K562 (cell line): Measurements from ENCODE around the gene SMAGP. TPM values are rescaled to one million over a fixed set of nuclear protein-coding genes. Genes with fewer than 3 reads are reported as not detected.

Experiments
- CBFA2T2 ChIP-seq: fragments of 450-650 bp; conservative IDR thresholded peaks from 2 replicates; pipeline ENCODE4 v1.6.1; 2017; ENCODE audit warnings: mild to moderate bottlenecking
- ESRRB ChIP-seq: fragments of 250-450 bp; sonication (Bioruptor Pico); IDR thresholded peaks from 2 replicates; pipeline ENCODE4 v1.5.0; 2020; ENCODE audit warnings: mild to moderate bottlenecking, moderate library complexity, borderline replicate concordance
- ETV1 ChIP-seq: fragments of 450-650 bp; conservative IDR thresholded peaks from 2 replicates; pipeline ENCODE4 v1.6.1; 2016; ENCODE audit warnings: missing genetic modification characterization, control low read depth, low read depth, missing compliant biosample characterization
- GABPA ChIP-seq: fragments of 200-800 bp; sonication (Bioruptor generic); conservative IDR thresholded peaks from 2 replicates; pipeline ENCODE4 v1.6.1; 2016; ENCODE audit warnings: low read depth, missing genetic modification characterization, missing compliant biosample characterization
- GTF2E2 ChIP-seq: fragments of 200-800 bp; sonication (Bioruptor generic); IDR thresholded peaks from 2 replicates; pipeline ENCODE4 v1.6.1; 2016; ENCODE audit warnings: missing genetic modification characterization, missing compliant biosample characterization
- JUN ChIP-seq, 2 experiments: sonication (generic) in 1 of 2; formaldehyde crosslinking in 1 of 2; IDR thresholded peaks; 2 replicates each; pipeline versions ENCODE4 v1.6.1 to v1.8.0; 2012 to 2022; ENCODE audit warnings: borderline replicate concordance in 2 of 2, mild to moderate bottlenecking in 2 of 2, improper control_type of control experiment in 1 of 2, low read depth in 1 of 2, low read length in 1 of 2, missing genetic modification reagents in 1 of 2
- MCM2 ChIP-seq: fragments of 450-650 bp; IDR thresholded peaks from 2 replicates; pipeline ENCODE4 v1.6.1; 2017; ENCODE audit warnings: low read depth, mild to moderate bottlenecking
- MCM5 ChIP-seq: fragments of 450-650 bp; IDR thresholded peaks from 2 replicates; pipeline ENCODE4 v1.6.1; 2016; ENCODE audit warnings: low read depth
- MYC ChIP-seq, 2 experiments: fragments of 250-450 bp in 1 of 2; sonication (Bioruptor Pico) in 1 of 2; IDR thresholded peaks; 2 replicates each; pipeline versions ENCODE4 v1.5.1 to v1.6.1; 2012 to 2021; ENCODE audit warnings: low read depth in 2 of 2, borderline replicate concordance in 1 of 2, improper control_type of control experiment in 1 of 2, low read length in 1 of 2, mild to moderate bottlenecking in 1 of 2, moderate library complexity in 1 of 2
- NBN ChIP-seq: fragments of 450-650 bp; IDR thresholded peaks from 2 replicates; pipeline ENCODE4 v1.6.1; 2016; ENCODE audit warnings: low read depth, mild to moderate bottlenecking
- PTTG1 ChIP-seq: fragments of 450-650 bp; IDR thresholded peaks from 2 replicates; pipeline ENCODE4 v1.6.1; 2016; ENCODE audit warnings: low read depth, mild to moderate bottlenecking, missing genetic modification characterization, missing compliant biosample characterization
- RNF2 ChIP-seq: sonication (generic); IDR thresholded peaks from 2 replicates; pipeline ENCODE4 v1.6.1; 2016
- TRIM24 ChIP-seq, 2 experiments: fragments of 450-650 bp; IDR thresholded peaks; 2 replicates each; pipeline ENCODE4 v1.6.1; 2016
- XRCC3 ChIP-seq: fragments of 450-650 bp; IDR thresholded peaks from 2 replicates; pipeline ENCODE4 v1.6.1; 2017; ENCODE audit warnings: mild to moderate bottlenecking, moderate library complexity
- ZBED1 ChIP-seq: IDR thresholded peaks from 2 replicates; pipeline ENCODE4 v1.6.1; 2014
- ZNF785 ChIP-seq: fragments of 250-450 bp; sonication (Bioruptor Pico); IDR thresholded peaks from 2 replicates; pipeline ENCODE4 v1.4.0; 2020; ENCODE audit warnings: mild to moderate bottlenecking
- polyA plus RNA-seq, 8 experiments: library from polyadenylated mRNA; depleted of rRNA in 4 of 8; stranded (reverse) in 5 of 8; unstranded in 3 of 8; fragments of >200 nt; fragmentation: Nextera tagmentation in 2 of 8; fragmentation: Illumina TruSeq in 1 of 8; extraction: Ambion mirVana in 2 of 8; extraction: Trizol in 1 of 8; gene quantifications; 2 replicates each; pipeline versions ENCODE4 v1.2.1 to v1.2.3, GENCODE V29; 2011 to 2014; ENCODE audit warnings: inconsistent platforms in 1 of 8, missing spikeins in 1 of 8
- total RNA-seq, 7 experiments: library from RNA; depleted of rRNA in 6 of 7; stranded (reverse); fragments of >200 nt in 6 of 7; fragmentation: Illumina TruSeq in 2 of 7; extraction: Trizol in 2 of 7; gene quantifications; 2 replicates each; pipeline versions ENCODE4 v1.2.1 to v1.2.3, GENCODE V29; 2011 to 2021; ENCODE audit warnings: low replicate concordance in 1 of 7
- TF ChIP-seq, protein P1 (sequence below), 3 experiments: fragments of 200-800 bp in 1 of 3; fragments of 250-450 bp in 1 of 3; fragments of 450-650 bp in 1 of 3; sonication (Bioruptor Pico) in 1 of 3; sonication (Bioruptor generic) in 1 of 3; formaldehyde crosslinking in 1 of 3; IDR thresholded peaks; 2 replicates each; pipeline versions ENCODE4 v1.6.1 to v1.8.0; 2016 to 2022; ENCODE audit warnings: mild to moderate bottlenecking in 2 of 3, missing genetic modification characterization in 2 of 3, missing compliant biosample characterization in 1 of 3, moderate library complexity in 1 of 3
- TF ChIP-seq, protein P2 (sequence below): IDR thresholded peaks from 3 replicates; pipeline ENCODE4 v1.6.1; 2011; ENCODE audit warnings: borderline replicate concordance, mild to moderate bottlenecking; ENCODE audit not compliant: insufficient read length, insufficient read depth
- TF ChIP-seq, protein P3 (sequence below), 2 experiments: fragments of 450-650 bp in 1 of 2; IDR thresholded peaks; 2 replicates each; pipeline ENCODE4 v1.6.1; 2011 to 2017; ENCODE audit warnings: low read depth in 2 of 2, antibody characterized with exemption in 1 of 2, borderline replicate concordance in 1 of 2, low read length in 1 of 2, mild to moderate bottlenecking in 1 of 2, mixed read lengths in 1 of 2; ENCODE audit not compliant: control insufficient read depth in 1 of 2

SMAGP gene
- total and polyA plus RNA-seq, 9 of the 15 experiments (the other 6 are each of a cell fraction or from before 2014, with no cell fraction given), result 23.1 to 62.3 (median 29.9) TPM

DNA sequence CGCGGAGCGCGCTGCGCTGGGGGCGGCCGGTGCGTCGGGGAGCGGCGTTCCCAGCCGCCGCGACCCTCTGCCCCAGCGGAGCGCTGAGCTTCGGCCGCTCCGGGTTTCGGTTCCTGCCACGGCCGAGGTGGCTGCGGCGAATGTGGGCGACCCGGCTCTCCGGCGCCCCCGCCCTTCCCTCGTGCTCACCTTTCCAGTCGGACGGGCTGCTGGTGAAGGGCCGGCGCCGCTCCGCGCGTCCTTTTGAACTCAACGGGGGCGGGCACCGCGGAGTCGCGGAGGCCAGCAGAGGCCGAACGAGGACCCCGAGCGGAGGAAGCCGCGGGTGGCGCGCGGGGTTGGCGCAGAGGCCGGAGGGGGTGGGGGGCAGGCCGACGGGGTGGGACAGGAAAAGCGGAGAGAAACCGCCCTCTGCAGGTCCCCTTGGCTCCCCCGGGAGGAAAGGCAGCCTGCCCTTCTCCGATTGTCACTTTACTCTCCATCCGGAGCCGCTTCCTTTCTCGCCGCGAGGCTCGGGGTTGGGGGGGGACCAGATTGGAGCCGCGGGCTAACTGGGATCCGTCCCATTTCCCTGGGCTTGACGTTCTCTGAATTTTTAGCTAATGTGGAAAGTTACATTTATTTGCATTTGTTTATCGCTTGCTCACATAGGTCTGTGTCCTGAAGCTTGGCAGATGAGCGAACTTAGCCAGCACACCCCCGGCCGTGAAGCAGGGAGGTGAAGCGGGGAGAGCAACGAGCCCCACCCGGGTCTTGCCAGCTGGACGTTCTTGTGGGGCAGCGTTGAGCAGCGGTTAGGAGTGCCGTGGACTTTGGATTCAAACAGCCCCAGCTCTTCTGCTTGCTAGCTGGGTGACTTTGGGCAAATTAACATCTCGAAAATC lies at the start of gene SMAGP (continued):
- TF ChIP-seq, protein P1, sequence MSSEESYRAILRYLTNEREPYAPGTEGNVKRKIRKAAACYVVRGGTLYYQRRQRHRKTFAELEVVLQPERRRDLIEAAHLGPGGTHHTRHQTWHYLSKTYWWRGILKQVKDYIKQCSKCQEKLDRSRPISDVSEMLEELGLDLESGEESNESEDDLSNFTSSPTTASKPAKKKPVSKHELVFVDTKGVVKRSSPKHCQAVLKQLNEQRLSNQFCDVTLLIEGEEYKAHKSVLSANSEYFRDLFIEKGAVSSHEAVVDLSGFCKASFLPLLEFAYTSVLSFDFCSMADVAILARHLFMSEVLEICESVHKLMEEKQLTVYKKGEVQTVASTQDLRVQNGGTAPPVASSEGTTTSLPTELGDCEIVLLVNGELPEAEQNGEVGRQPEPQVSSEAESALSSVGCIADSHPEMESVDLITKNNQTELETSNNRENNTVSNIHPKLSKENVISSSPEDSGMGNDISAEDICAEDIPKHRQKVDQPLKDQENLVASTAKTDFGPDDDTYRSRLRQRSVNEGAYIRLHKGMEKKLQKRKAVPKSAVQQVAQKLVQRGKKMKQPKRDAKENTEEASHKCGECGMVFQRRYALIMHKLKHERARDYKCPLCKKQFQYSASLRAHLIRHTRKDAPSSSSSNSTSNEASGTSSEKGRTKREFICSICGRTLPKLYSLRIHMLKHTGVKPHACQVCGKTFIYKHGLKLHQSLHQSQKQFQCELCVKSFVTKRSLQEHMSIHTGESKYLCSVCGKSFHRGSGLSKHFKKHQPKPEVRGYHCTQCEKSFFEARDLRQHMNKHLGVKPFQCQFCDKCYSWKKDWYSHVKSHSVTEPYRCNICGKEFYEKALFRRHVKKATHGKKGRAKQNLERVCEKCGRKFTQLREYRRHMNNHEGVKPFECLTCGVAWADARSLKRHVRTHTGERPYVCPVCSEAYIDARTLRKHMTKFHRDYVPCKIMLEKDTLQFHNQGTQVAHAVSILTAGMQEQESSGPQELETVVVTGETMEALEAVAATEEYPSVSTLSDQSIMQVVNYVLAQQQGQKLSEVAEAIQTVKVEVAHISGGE (CRISPR knock-in tag; IDR thresholded peaks at IDR 0.05), result 0 out of 6 replicates have a peak, but pooled peaks of 1 of the 3 experiments have one; percentile 22
- TF ChIP-seq ESRRB (CRISPR knock-in tag), result no peak
- TF ChIP-seq ZBED1, result no peak
- TF ChIP-seq RNF2, result no peak
- no peak for TF ChIP-seq MCM2
- no peak for TF ChIP-seq CBFA2T2
- TF ChIP-seq GABPA (tag), result 0 out of 2 replicates have a peak, but pooled peaks have one; percentile 35
- no peak for TF ChIP-seq JUN (IDR thresholded peaks at IDR 0.05; ENCODE audit: borderline replicate concordance, low read depth, low read length)
- TF ChIP-seq JUN (CRISPR knock-in tag; IDR thresholded peaks at IDR 0.05; ENCODE audit: borderline replicate concordance), result no peak
- TF ChIP-seq GTF2E2 (tag), result no peak
- TF ChIP-seq MCM5, result no peak
- TF ChIP-seq, protein P2, sequence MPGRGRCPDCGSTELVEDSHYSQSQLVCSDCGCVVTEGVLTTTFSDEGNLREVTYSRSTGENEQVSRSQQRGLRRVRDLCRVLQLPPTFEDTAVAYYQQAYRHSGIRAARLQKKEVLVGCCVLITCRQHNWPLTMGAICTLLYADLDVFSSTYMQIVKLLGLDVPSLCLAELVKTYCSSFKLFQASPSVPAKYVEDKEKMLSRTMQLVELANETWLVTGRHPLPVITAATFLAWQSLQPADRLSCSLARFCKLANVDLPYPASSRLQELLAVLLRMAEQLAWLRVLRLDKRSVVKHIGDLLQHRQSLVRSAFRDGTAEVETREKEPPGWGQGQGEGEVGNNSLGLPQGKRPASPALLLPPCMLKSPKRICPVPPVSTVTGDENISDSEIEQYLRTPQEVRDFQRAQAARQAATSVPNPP, result no peak
- no peak for TF ChIP-seq NBN
- no peak for TF ChIP-seq XRCC3
- TF ChIP-seq ETV1 (tag), result no peak
- no peak for TF ChIP-seq ZNF785 (CRISPR knock-in tag)
- peak; percentile 45; the same call in 1 of the 2 replicates for TF ChIP-seq MYC (IDR thresholded peaks at IDR 0.05; ENCODE audit: low read depth, low read length)
- no peak for TF ChIP-seq MYC (CRISPR knock-in tag; IDR thresholded peaks at IDR 0.05; ENCODE audit: borderline replicate concordance, low read depth)
- TF ChIP-seq, protein P3, sequence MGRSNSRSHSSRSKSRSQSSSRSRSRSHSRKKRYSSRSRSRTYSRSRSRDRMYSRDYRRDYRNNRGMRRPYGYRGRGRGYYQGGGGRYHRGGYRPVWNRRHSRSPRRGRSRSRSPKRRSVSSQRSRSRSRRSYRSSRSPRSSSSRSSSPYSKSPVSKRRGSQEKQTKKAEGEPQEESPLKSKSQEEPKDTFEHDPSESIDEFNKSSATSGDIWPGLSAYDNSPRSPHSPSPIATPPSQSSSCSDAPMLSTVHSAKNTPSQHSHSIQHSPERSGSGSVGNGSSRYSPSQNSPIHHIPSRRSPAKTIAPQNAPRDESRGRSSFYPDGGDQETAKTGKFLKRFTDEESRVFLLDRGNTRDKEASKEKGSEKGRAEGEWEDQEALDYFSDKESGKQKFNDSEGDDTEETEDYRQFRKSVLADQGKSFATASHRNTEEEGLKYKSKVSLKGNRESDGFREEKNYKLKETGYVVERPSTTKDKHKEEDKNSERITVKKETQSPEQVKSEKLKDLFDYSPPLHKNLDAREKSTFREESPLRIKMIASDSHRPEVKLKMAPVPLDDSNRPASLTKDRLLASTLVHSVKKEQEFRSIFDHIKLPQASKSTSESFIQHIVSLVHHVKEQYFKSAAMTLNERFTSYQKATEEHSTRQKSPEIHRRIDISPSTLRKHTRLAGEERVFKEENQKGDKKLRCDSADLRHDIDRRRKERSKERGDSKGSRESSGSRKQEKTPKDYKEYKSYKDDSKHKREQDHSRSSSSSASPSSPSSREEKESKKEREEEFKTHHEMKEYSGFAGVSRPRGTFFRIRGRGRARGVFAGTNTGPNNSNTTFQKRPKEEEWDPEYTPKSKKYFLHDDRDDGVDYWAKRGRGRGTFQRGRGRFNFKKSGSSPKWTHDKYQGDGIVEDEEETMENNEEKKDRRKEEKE (IDR thresholded peaks at IDR 0.05; ENCODE audit: borderline replicate concordance in 1 of 2, control insufficient read depth in 1 of 2, low read depth in 2 of 2, low read length in 1 of 2), result no peak
- TF ChIP-seq PTTG1 (tag), result no peak
- no peak for TF ChIP-seq TRIM24 (IDR thresholded peaks at IDR 0.05)
